ENCODE measurements around the gene TRIM29.

TRIM29 gene

GRCh38 chr11:120153221-120153620, 15.3 kb upstream of the TRIM29 start:
- TF ChIP-seq CTCF (IDR thresholded peaks at IDR 0.05; ENCODE audit: insufficient read depth, low read depth, low read length, missing control alignments) = no peak
- no peak for DNase-seq (ENCODE audit: low read depth)
- no peak overlapping the region for H3K4me3 ChIP-seq (ENCODE audit: low read depth, low read length)

- no peak overlapping the region for H3K4me3 ChIP-seq (ENCODE audit: low read depth, low read length)
- DNase-seq (ENCODE audit: low read depth) = no peak
- TF ChIP-seq CTCF (IDR thresholded peaks at IDR 0.05; ENCODE audit: insufficient read depth, low read depth, low read length, missing control alignments) = no peak
Measured at GRCh38 chr11:120151536-120151935, 13.6 kb upstream of the TRIM29 start.

- no peak for DNase-seq (ENCODE audit: low read depth)
- TF ChIP-seq CTCF (IDR thresholded peaks at IDR 0.05; ENCODE audit: insufficient read depth, low read depth, low read length, missing control alignments) = no peak
- no peak overlapping the region for H3K4me3 ChIP-seq (ENCODE audit: low read depth, low read length)
Measured at GRCh38 chr11:120149246-120149645, 11.3 kb upstream of the TRIM29 start.

GRCh38 chr11:120147950-120148270, 10.0 kb upstream of the TRIM29 start:
- TF ChIP-seq CTCF (IDR thresholded peaks at IDR 0.05; ENCODE audit: insufficient read depth, low read depth, low read length, missing control alignments) = no peak
- H3K4me3 ChIP-seq (ENCODE audit: low read depth, low read length) = no peak overlapping the region
- DNase-seq (ENCODE audit: low read depth) = no peak

GRCh38 chr11:120147094-120147949, 9.4 kb upstream of the TRIM29 start:
- no peak for TF ChIP-seq CTCF (IDR thresholded peaks at IDR 0.05; ENCODE audit: insufficient read depth, low read depth, low read length, missing control alignments)
- DNase-seq (ENCODE audit: low read depth) = no peak
- H3K4me3 ChIP-seq (ENCODE audit: low read depth, low read length) = no peak overlapping the region

- DNase-seq (ENCODE audit: low read depth) = no peak
- no peak overlapping the region for H3K4me3 ChIP-seq (ENCODE audit: low read depth, low read length)
- no peak for TF ChIP-seq CTCF (IDR thresholded peaks at IDR 0.05; ENCODE audit: insufficient read depth, low read depth, low read length, missing control alignments)
Measured at GRCh38 chr11:120146413-120147093, 8.6 kb upstream of the TRIM29 start.
